Keratinocyte (primary cell): Measurements from ENCODE around the gene PERCC1. TPM values are rescaled to one million over a fixed set of nuclear protein-coding genes. Genes with fewer than 3 reads are reported as not detected.

ENCODE experiments used
- DNase-seq: peaks from one replicate; pipeline ENCODE4 v3.0.0-alpha.2; 2011; ENCODE audit warnings: low read depth, missing footprints, low spot score
- FAIRE-seq: peaks from 2 replicates; lab custom pipeline; 2011; peaks lifted over from hg19 to GRCh38; lab: Jason Lieb, UNC
- H2AFZ ChIP-seq: 2 replicates; pipeline ENCODE4 v1.6.0; 2012; ENCODE audit warnings: low read length, control low read depth, inconsistent platforms; ENCODE audit not compliant: control insufficient read depth
- H3K27ac ChIP-seq: 2 replicates; pipeline ENCODE4 v1.5.1; 2011; ENCODE audit warnings: low read length; ENCODE audit not compliant: control insufficient read depth, insufficient read depth
- H3K27me3 ChIP-seq: 3 replicates; pipeline ENCODE4 v1.6.0; 2011; ENCODE audit warnings: low read length; ENCODE audit not compliant: control insufficient read depth, insufficient read depth; ENCODE audit errors: extremely low read depth
- H3K36me3 ChIP-seq, 2 experiments: 2 replicates in 1 of 2; 3 replicates in 1 of 2; pipeline ENCODE4 v1.5.1; 2011; ENCODE audit warnings: low read length in 2 of 2, mild to moderate bottlenecking in 1 of 2; ENCODE audit not compliant: control insufficient read depth in 2 of 2, insufficient read depth in 2 of 2; ENCODE audit errors: extremely low read depth in 1 of 2
- H3K4me1 ChIP-seq: 3 replicates; pipeline ENCODE4 v1.5.1; 2011; ENCODE audit warnings: low read length; ENCODE audit not compliant: control insufficient read depth, insufficient read depth; ENCODE audit errors: extremely low read depth
- H3K4me2 ChIP-seq: 3 replicates; pipeline ENCODE4 v1.6.0; 2011; ENCODE audit warnings: low read depth, low read length; ENCODE audit not compliant: control insufficient read depth, insufficient read depth; ENCODE audit errors: extremely low read depth
- H3K4me3 ChIP-seq, 3 experiments: fragments of 200-600 bp in 1 of 3; sonication (generic) in 1 of 3; 2 replicates in 2 of 3; 3 replicates in 1 of 3; pipeline ENCODE4 v1.5.1; 2011 to 2016; ENCODE audit warnings: low read length in 3 of 3, mild to moderate bottlenecking in 3 of 3, control low read depth in 2 of 3, inconsistent platforms in 1 of 3, low read depth in 1 of 3, mixed read lengths in 1 of 3, mixed run types in 1 of 3, moderate library complexity in 1 of 3; ENCODE audit not compliant: control insufficient read depth in 2 of 3, insufficient read depth in 2 of 3; ENCODE audit errors: extremely low read depth in 1 of 3
- H3K79me2 ChIP-seq: 2 replicates; pipeline ENCODE4 v1.6.0; 2012; ENCODE audit warnings: low read length; ENCODE audit not compliant: control insufficient read depth, insufficient read depth
- H3K9ac ChIP-seq: 3 replicates; pipeline ENCODE4 v1.6.0; 2011; ENCODE audit warnings: low read length; ENCODE audit not compliant: control insufficient read depth, insufficient read depth; ENCODE audit errors: extremely low read depth
- H3K9me1 ChIP-seq: 3 replicates; pipeline ENCODE4 v1.6.0; 2011; ENCODE audit warnings: low read length; ENCODE audit not compliant: control insufficient read depth, insufficient read depth; ENCODE audit errors: extremely low read depth
- H3K9me3 ChIP-seq: 2 replicates; pipeline ENCODE4 v1.5.1; 2012; ENCODE audit warnings: low read depth, low read length; ENCODE audit not compliant: control insufficient read depth
- H4K20me1 ChIP-seq: 3 replicates; pipeline ENCODE4 v1.6.0; 2011; ENCODE audit warnings: low read length; ENCODE audit not compliant: control insufficient read depth, insufficient read depth; ENCODE audit errors: extremely low read depth
- CTCF ChIP-seq, 3 experiments: IDR thresholded peaks in 1 of 3; conservative IDR thresholded peaks in 1 of 3; optimal IDR thresholded peaks in 1 of 3; 2 replicates in 2 of 3; 3 replicates in 1 of 3; pipeline versions ENCODE3 to v1.5.1; 2011; ENCODE audit warnings: low read length in 3 of 3, mild to moderate bottlenecking in 3 of 3, moderate library complexity in 2 of 3, control low read depth in 1 of 3, inconsistent platforms in 1 of 3; ENCODE audit not compliant: insufficient read depth in 2 of 3; ENCODE audit errors: extremely low read depth in 1 of 3
- EZH2 ChIP-seq: IDR thresholded peaks from one replicate; pipeline ENCODE4 v1.6.1; 2012; ENCODE audit warnings: inconsistent platforms, mild to moderate bottlenecking, low read length, moderate library complexity
- dilution Hi-C: fragments of 300-500 bp; cut with MboI; formaldehyde crosslinking; loops from one replicate; pipeline ENCODE4 v1.7.0; 2020; ENCODE audit warnings: low sequenced_read_pairs; ENCODE audit not compliant: extremely low pct_ligation_motif_present
- polyA plus RNA-seq, 5 experiments: library from polyadenylated mRNA; depleted of rRNA in 3 of 5; stranded (reverse) in 3 of 5; stranded (forward) in 1 of 5; unstranded in 1 of 5; fragments of >200 nt; gene quantifications; 1 replicate in 1 of 5; 2 replicates in 3 of 5; 3 replicates in 1 of 5; pipeline versions ENCODE4 v1.2.1 to v1.2.3, GENCODE V29; 2011 to 2012; ENCODE audit warnings: missing spikeins in 2 of 5, low read depth in 1 of 5, low replicate concordance in 1 of 5

Gene PERCC1
- polyA plus RNA-seq, 1 donor (not counting 4 experiments of a cell fraction or from before 2014, with no cell fraction given): not detected

DNA sequence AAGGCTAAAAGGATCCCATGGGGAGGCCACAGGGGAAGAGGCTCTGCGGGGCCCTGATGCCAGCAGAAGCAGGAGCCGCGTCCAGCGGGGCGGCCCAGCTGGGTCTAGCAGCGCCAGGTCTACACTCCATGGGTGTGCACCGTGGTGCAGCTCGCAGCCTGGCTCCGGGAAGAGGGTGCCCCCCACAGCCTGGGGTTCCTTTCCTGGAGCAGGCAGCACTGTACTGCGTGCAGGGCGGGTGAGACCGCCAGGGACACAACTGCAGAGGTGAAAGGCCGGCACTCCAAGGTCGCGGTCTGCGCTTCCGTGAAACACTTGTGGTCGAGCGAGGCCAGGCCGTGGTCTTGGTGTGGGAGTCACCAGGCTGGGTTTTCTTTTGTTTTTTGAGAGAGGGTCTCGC, 20.0 kb downstream of the PERCC1 start:
- no peak overlapping the region for H2AFZ ChIP-seq
- no peak for TF ChIP-seq EZH2
- H3K4me1 ChIP-seq: no peaks in the 10 kb centered on the region
- FAIRE-seq: no peak
- no peaks in the 10 kb centered on the region for H3K79me2 ChIP-seq
- dilution Hi-C loops: no loop called here
- H3K27ac ChIP-seq: no peak overlapping the region
- H3K27me3 ChIP-seq: no peaks in the 10 kb centered on the region
- H3K4me2 ChIP-seq: no peak overlapping the region
- H3K9ac ChIP-seq: no peak overlapping the region
- no peaks in the 10 kb centered on the region for H3K9me3 ChIP-seq
- H3K4me3 ChIP-seq: no peak overlapping the region
- no peaks in the 10 kb centered on the region for H3K9me1 ChIP-seq
- H4K20me1 ChIP-seq: no peaks in the 10 kb centered on the region
- peaks cover 0 to 35% of the 10 kb centered on the region in 2 experiments for H3K36me3 ChIP-seq
- no peak for DNase-seq

DNA sequence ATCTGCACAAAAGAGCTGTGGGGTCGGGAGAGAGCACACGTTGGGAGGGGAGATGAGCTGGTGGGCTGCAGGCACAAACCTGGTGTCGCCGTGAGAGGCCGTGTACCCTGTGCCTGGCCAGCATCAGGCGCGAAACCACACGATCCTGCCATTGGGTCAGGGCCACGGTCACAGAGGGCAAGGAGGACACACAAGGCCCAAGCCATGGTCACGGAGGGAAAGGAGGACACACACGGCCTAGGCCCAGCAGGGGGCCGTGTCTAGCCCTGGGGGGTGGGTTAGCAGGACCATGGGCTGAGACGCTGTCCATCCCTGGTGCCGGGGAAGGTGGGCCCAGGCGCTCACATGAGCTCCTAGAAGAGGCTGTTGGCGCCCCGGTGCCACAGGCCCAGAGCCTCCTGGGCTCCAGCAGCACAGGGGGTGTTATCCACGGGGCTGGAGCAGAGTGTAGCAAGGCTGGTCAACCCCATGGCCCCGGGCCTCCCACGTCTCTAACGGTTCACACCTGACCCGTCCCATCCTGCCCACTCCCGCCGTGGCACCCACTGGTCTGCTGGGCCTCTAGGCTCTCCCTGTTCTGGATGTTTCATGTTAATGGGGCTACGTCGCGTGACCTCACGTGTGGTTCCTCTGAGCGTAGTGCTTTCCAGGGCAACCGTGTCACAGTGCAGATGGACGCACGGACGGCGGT, 21.0 kb downstream of the PERCC1 start:
- Histone ChIP-seq H3K27me3 (no peaks in the 10 kb centered on the region), H3K4me2 (no peak overlapping the region), H3K27ac (no peak overlapping the region), H3K79me2 (no peaks in the 10 kb centered on the region), H4K20me1 (no peaks in the 10 kb centered on the region), H3K9ac (no peak overlapping the region), H3K4me3 (no peak overlapping the region), H3K36me3 (peaks cover 0 to 30% of the 10 kb centered on the region in 2 experiments), H3K9me3 (no peaks in the 10 kb centered on the region), H2AFZ (no peak overlapping the region), H3K9me1 (no peaks in the 10 kb centered on the region), H3K4me1 (no peaks in the 10 kb centered on the region)
- DNase-seq (no peak), FAIRE-seq (no peak)
- TF ChIP-seq EZH2 (no peak), CTCF (optimal IDR thresholded peaks at IDR 0.05 in 1 of 3, IDR thresholded peaks at IDR 0.05 in 1 of 3, conservative IDR thresholded peaks at IDR 0.05 in 1 of 3; ENCODE audit: extremely low read depth in 1 of 3, insufficient read depth in 2 of 3, low read length in 3 of 3) (no peak)
- dilution Hi-C loops: no loop called here

- H3K36me3 ChIP-seq: peaks cover 0 to 30% of the 10 kb centered on the region in 2 experiments
- H2AFZ ChIP-seq: no peak overlapping the region
- H3K27me3 ChIP-seq: no peaks in the 10 kb centered on the region
- no peaks in the 10 kb centered on the region for H3K4me1 ChIP-seq
- H3K9me3 ChIP-seq: no peaks in the 10 kb centered on the region
- H3K9me1 ChIP-seq: no peaks in the 10 kb centered on the region
- FAIRE-seq: no peak
- no peak overlapping the region for H3K27ac ChIP-seq
- H3K4me2 ChIP-seq: no peak overlapping the region
- TF ChIP-seq EZH2: no peak
- TF ChIP-seq CTCF (optimal IDR thresholded peaks at IDR 0.05 in 1 of 3, IDR thresholded peaks at IDR 0.05 in 1 of 3, conservative IDR thresholded peaks at IDR 0.05 in 1 of 3; ENCODE audit: extremely low read depth in 1 of 3, insufficient read depth in 2 of 3, low read length in 3 of 3): no peak
- dilution Hi-C loops: no loop called here
- H3K79me2 ChIP-seq: no peaks in the 10 kb centered on the region
- no peaks in the 10 kb centered on the region for H4K20me1 ChIP-seq
- H3K4me3 ChIP-seq: no peak overlapping the region
- H3K9ac ChIP-seq: no peak overlapping the region
- DNase-seq: no peak
These were observed 21.7 kb downstream of the PERCC1 start for GRCh38 chr16:1452530-1452929.
